A549 treated with CpdA at 1 μM for 4 hours (cell line): ENCODE measurements around the gene EFCAB3. TPM values are rescaled to one million over a fixed set of nuclear protein-coding genes. Genes with fewer than 3 reads are reported as not detected.

Experiments
- total RNA-seq: library from RNA; stranded (reverse); fragments of 200-300 nt; extraction: Qiagen RNA extraction; gene quantifications from 5 replicates; pipeline ENCODE4 v1.2.3, GENCODE V29; 2022; ENCODE audit warnings: low read depth

The EFCAB3 gene
- not detected in 5 replicates for total RNA-seq

DNA sequence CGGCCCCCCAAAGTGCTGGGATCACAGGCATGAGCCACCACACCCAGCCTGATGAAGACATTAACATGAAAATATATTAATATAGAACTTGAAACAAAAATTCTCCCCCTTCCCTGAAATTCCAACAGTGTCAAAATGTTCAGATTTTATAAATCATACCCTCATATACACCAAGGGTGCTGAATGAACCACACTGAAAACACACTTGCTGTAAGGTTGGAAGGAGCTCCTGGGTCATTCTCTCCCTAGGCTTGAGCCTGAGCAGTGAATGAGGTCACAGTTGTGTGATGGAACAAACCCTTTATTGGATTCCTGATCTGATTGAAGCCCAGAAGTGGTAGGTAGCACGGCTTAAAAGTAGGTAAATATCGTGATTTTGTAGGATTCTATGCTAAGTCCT, at the start of gene EFCAB3:
Gene EFCAB3 (plus strand): TSS at position 301 of the 400 bp plus-strand sequence. CDS start 2,427 bp downstream, outside the sequence.

DNA sequence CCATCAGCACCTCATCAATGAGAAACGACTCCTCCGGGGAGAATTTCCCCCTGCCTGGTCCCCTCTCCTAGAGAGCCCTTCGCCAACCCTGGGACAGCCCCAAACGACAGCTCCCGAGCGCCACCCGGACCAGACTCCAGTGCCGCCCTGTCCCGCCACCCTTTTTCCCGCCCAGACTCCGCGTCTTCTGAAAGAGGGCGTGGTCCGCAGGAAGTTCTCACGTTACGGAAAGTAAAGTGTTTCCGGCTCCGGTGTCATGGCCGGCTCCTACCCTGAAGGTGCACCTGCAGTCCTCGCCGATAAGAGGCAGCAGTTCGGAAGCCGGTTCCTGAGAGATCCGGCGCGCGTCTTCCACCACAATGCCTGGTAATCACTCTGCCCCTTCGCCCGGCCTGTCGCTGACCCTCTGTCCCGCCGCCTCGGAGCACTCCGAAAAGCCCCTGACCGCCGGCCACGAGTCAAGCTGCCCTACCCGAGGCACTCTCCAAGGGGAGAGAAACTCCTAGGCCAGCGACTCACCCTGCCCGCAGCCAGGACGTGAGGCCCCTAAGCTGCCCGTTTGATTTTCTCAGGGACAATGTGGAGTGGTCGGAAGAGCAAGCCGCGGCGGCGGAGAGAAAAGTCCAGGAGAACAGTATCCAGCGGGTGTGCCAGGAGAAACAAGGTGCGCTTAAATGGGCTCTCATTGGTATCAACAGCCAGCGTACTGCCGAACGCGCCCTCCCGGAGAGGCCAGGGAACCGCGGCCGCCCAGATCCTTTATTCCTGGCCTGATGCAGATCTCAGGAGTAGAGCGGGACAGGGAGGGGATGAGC, 43.5 kb downstream of the EFCAB3 start, which contains the start of gene METTL2A:
Gene METTL2A (plus strand): TSS at position 251 of the 815 bp plus-strand sequence. CDS start 6 bp downstream, at position 257.

Other genes with a start within 250 kb of the EFCAB3 start
- 27.8 to 32.2 TPM (median 31.3 TPM) in 5 replicates for gene METTL2A, start 43.3 kb downstream of the EFCAB3 start, total RNA-seq
- gene TLK2, start 98.3 kb downstream of the EFCAB3 start, total RNA-seq, result 24.9 to 41.8 TPM (median 32.9 TPM) in 5 replicates
- gene MRC2, start 247.1 kb downstream of the EFCAB3 start, total RNA-seq, result 35.5 to 62.7 TPM (median 51.9 TPM) in 5 replicates